Measurements from ENCODE around the gene RERE.

Gene RERE

GRCh38 chr1:8739377-8739776 lies 78.1 kb downstream of the RERE start:
- H3K4ac ChIP-seq (ENCODE audit: low read length): no peak overlapping the region
- WGBS, 2 donors (ENCODE audit: extremely low coverage in 2 of 2, insufficient read length in 2 of 2, insufficient replicate concordance in 1 of 2): no CpG with 5 or more reads among the region's 4 CpGs
- no peak for DNase-seq (ENCODE audit: low spot score)

DNA sequence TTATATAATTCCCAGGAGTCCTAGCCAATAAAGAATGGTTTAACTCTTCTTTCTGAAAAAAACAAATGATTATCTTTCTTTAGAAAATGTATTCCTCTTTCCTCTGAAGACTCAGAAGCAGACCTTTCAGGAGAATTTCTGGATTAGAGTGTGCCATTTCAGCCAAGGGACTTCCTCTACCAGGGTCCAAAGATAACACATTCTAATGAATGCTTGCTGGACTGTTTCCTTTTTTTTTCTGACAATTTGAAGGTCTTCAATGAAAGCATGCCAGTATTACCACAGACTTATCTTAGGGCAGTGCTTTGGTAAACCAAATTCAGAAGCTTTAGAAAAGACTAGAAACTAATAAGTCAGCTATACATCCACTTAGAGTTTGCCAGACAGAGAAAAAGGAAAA lies 80.5 kb downstream of the RERE start:
- no peak overlapping the region for H2BK15ac ChIP-seq (ENCODE audit: low read length)
- no peak overlapping the region for H2AFZ ChIP-seq (ENCODE audit: low read length)
- no peak overlapping the region for H3K18ac ChIP-seq (ENCODE audit: low read length)
- peaks cover 8 to 12% of the 10 kb centered on the region in 2 donors for H3K36me3 ChIP-seq (replicated peaks in 1 of 2; ENCODE audit: control insufficient read depth in 2 of 2, insufficient read depth in 2 of 2, low read length in 2 of 2)
- H2AK5ac ChIP-seq (ENCODE audit: low read depth, low read length): no peak overlapping the region
- H3K79me1 ChIP-seq (ENCODE audit: low read depth, low read length): peaks cover 6% of the 10 kb centered on the region
- H4K8ac ChIP-seq (ENCODE audit: low read depth, low read length): no peak overlapping the region
- H3K9me3 ChIP-seq (replicated peaks in 1 of 2; ENCODE audit: control insufficient read depth in 2 of 2, insufficient read depth in 1 of 2, low read depth in 1 of 2, low read length in 2 of 2): peaks cover 13 to 56% of the 10 kb centered on the region in 2 donors
- H3K4ac ChIP-seq (ENCODE audit: low read length): no peak overlapping the region
- H3K4me3 ChIP-seq (ENCODE audit: low read length in 2 of 2): no peak overlapping the region
- H2BK5ac ChIP-seq (ENCODE audit: low read length): no peak overlapping the region
- H3K27ac ChIP-seq (replicated peaks; ENCODE audit: low read length): no peak overlapping the region
- H2BK12ac ChIP-seq (ENCODE audit: low read length): no peak overlapping the region
- H3K4me1 ChIP-seq (ENCODE audit: control insufficient read depth in 2 of 2, insufficient read depth in 1 of 2, low read depth in 1 of 2, low read length in 2 of 2): no peaks in the 10 kb centered on the region
- no peak overlapping the region for H3K9ac ChIP-seq (ENCODE audit: low read depth, low read length, poor library complexity)
- H3K23ac ChIP-seq (ENCODE audit: low read depth, low read length, poor library complexity): no peak overlapping the region
- no peaks in the 10 kb centered on the region for H3K27me3 ChIP-seq (ENCODE audit: control insufficient read depth in 3 of 3, insufficient read depth in 3 of 3, low read depth in 1 of 3, low read length in 3 of 3)
- no peak overlapping the region for H3K14ac ChIP-seq (ENCODE audit: low read length)
- DNase-seq (ENCODE audit: low spot score): no peak
- no peak overlapping the region for H2BK120ac ChIP-seq (ENCODE audit: low read depth, low read length)
- H3K4me2 ChIP-seq (ENCODE audit: insufficient read depth, low read length, poor library complexity, severe bottlenecking): no peak overlapping the region
- no peak overlapping the region for H4K91ac ChIP-seq (ENCODE audit: low read depth, low read length, poor library complexity)

More at GRCh38 chr1:8739377-8739776, 78.1 kb downstream of the RERE start:
- H2BK12ac ChIP-seq (ENCODE audit: low read length): no peak overlapping the region
- no peak overlapping the region for H3K23ac ChIP-seq (ENCODE audit: low read depth, low read length, poor library complexity)
- H4K8ac ChIP-seq (ENCODE audit: low read depth, low read length): no peak overlapping the region
- no peak overlapping the region for H2BK15ac ChIP-seq (ENCODE audit: low read length)
- no peaks in the 10 kb centered on the region for H3K27me3 ChIP-seq (ENCODE audit: control insufficient read depth in 3 of 3, insufficient read depth in 3 of 3, low read depth in 1 of 3, low read length in 3 of 3)
- no peak overlapping the region for H3K4me2 ChIP-seq (ENCODE audit: insufficient read depth, low read length, poor library complexity, severe bottlenecking)
- no peak overlapping the region for H2BK5ac ChIP-seq (ENCODE audit: low read length)
- H3K4me3 ChIP-seq (ENCODE audit: low read length in 2 of 2): no peak overlapping the region
- no peak overlapping the region for H2BK120ac ChIP-seq (ENCODE audit: low read depth, low read length)
- H3K14ac ChIP-seq (ENCODE audit: low read length): no peak overlapping the region
- no peak overlapping the region for H2AFZ ChIP-seq (ENCODE audit: low read length)
- peaks cover 6% of the 10 kb centered on the region for H3K79me1 ChIP-seq (ENCODE audit: low read depth, low read length)
- H3K36me3 ChIP-seq (replicated peaks in 1 of 2; ENCODE audit: control insufficient read depth in 2 of 2, insufficient read depth in 2 of 2, low read length in 2 of 2): peaks cover 8 to 12% of the 10 kb centered on the region in 2 donors
- no peak overlapping the region for H3K18ac ChIP-seq (ENCODE audit: low read length)
- no peak overlapping the region for H3K9ac ChIP-seq (ENCODE audit: low read depth, low read length, poor library complexity)
- H3K27ac ChIP-seq (replicated peaks; ENCODE audit: low read length): no peak overlapping the region
- H3K9me3 ChIP-seq (replicated peaks in 1 of 2; ENCODE audit: control insufficient read depth in 2 of 2, insufficient read depth in 1 of 2, low read depth in 1 of 2, low read length in 2 of 2): peaks cover 10 to 45% of the 10 kb centered on the region in 2 donors
- no peak overlapping the region for H4K91ac ChIP-seq (ENCODE audit: low read depth, low read length, poor library complexity)
- H3K4me1 ChIP-seq (ENCODE audit: control insufficient read depth in 2 of 2, insufficient read depth in 1 of 2, low read depth in 1 of 2, low read length in 2 of 2): no peaks in the 10 kb centered on the region
- H2AK5ac ChIP-seq (ENCODE audit: low read depth, low read length): no peak overlapping the region

DNA sequence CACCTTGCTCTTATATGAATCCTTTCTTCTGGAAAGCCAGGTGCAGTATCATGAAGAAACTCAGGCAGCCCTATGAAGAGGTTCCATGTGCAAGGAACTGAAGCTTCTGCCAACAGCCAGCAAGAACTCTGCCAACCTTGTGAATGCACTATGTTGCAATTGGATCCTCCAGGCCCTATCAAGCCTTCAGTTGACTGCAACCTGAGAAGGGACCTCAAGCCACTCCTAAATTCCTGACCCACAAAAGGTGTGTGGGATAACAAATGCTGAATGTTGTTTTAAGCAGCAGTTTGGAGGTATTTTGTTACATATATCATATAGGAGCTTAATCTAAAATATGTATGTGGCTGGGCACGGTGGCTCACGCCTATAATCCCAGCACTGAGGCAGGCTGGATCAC lies 84.0 kb downstream of the RERE start:
- no peak overlapping the region for H2BK5ac ChIP-seq (ENCODE audit: low read length)
- H3K23ac ChIP-seq (ENCODE audit: low read depth, low read length, poor library complexity): no peak overlapping the region
- DNase-seq (ENCODE audit: low spot score): no peak
- H4K8ac ChIP-seq (ENCODE audit: low read depth, low read length): no peak overlapping the region
- H3K27me3 ChIP-seq (ENCODE audit: control insufficient read depth in 3 of 3, insufficient read depth in 3 of 3, low read depth in 1 of 3, low read length in 3 of 3): no peaks in the 10 kb centered on the region
- H3K79me1 ChIP-seq (ENCODE audit: low read depth, low read length): peaks cover 7% of the 10 kb centered on the region
- H3K4me2 ChIP-seq (ENCODE audit: insufficient read depth, low read length, poor library complexity, severe bottlenecking): no peak overlapping the region
- no peaks in the 10 kb centered on the region for H3K4me1 ChIP-seq (ENCODE audit: control insufficient read depth in 2 of 2, insufficient read depth in 1 of 2, low read depth in 1 of 2, low read length in 2 of 2)
- H2BK15ac ChIP-seq (ENCODE audit: low read length): no peak overlapping the region
- H3K4me3 ChIP-seq (ENCODE audit: low read length in 2 of 2): no peak overlapping the region
- no peak overlapping the region for H2AK5ac ChIP-seq (ENCODE audit: low read depth, low read length)
- H3K14ac ChIP-seq (ENCODE audit: low read length): no peak overlapping the region
- no peak overlapping the region for H2BK12ac ChIP-seq (ENCODE audit: low read length)
- H3K4ac ChIP-seq (ENCODE audit: low read length): no peak overlapping the region
- WGBS, 2 donors (ENCODE audit: extremely low coverage in 2 of 2, insufficient read length in 2 of 2, insufficient replicate concordance in 1 of 2): no CpG with 5 or more reads among the region's 2 CpGs
- no peak overlapping the region for H2BK120ac ChIP-seq (ENCODE audit: low read depth, low read length)
- no peak overlapping the region for H3K27ac ChIP-seq (replicated peaks; ENCODE audit: low read length)
- peaks cover 2 to 4% of the 10 kb centered on the region in 2 donors for H3K36me3 ChIP-seq (replicated peaks in 1 of 2; ENCODE audit: control insufficient read depth in 2 of 2, insufficient read depth in 2 of 2, low read length in 2 of 2)
- H2AFZ ChIP-seq (ENCODE audit: low read length): no peak overlapping the region
- peaks cover 6 to 43% of the 10 kb centered on the region in 2 donors for H3K9me3 ChIP-seq (replicated peaks in 1 of 2; ENCODE audit: control insufficient read depth in 2 of 2, insufficient read depth in 1 of 2, low read depth in 1 of 2, low read length in 2 of 2)
- H4K91ac ChIP-seq (ENCODE audit: low read depth, low read length, poor library complexity): no peak overlapping the region
- H3K18ac ChIP-seq (ENCODE audit: low read length): no peak overlapping the region
- H3K9ac ChIP-seq (ENCODE audit: low read depth, low read length, poor library complexity): no peak overlapping the region

DNA sequence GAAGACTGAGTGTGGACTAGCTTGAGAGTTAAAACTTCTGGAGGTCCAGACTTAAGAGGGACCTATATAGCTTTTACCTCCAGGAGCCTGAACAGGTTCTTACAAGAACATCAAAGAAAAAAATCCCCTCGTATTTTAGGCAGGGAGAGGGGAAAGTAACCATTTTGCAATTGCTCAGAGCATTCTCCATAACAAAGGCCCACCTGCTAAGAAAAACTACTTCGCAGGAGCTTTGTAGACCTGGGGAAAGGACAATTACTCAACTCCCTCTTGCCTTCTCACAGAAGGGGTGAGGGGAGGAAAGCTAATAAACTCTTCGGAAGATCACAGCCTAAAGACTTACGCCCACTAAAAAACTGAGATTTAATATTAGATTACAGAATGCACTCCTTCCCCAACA lies 86.3 kb downstream of the RERE start:
- H3K18ac ChIP-seq (ENCODE audit: low read length): no peak overlapping the region
- H3K14ac ChIP-seq (ENCODE audit: low read length): no peak overlapping the region
- no peak overlapping the region for H3K23ac ChIP-seq (ENCODE audit: low read depth, low read length, poor library complexity)
- no peak overlapping the region for H2BK120ac ChIP-seq (ENCODE audit: low read depth, low read length)
- H3K27ac ChIP-seq (replicated peaks; ENCODE audit: low read length): no peak overlapping the region
- H3K9me3 ChIP-seq (replicated peaks in 1 of 2; ENCODE audit: control insufficient read depth in 2 of 2, insufficient read depth in 1 of 2, low read depth in 1 of 2, low read length in 2 of 2): peaks cover 4 to 32% of the 10 kb centered on the region in 2 donors
- H4K8ac ChIP-seq (ENCODE audit: low read depth, low read length): no peak overlapping the region
- H3K4me3 ChIP-seq (ENCODE audit: low read length in 2 of 2): no peak overlapping the region
- peaks cover 0 to 2% of the 10 kb centered on the region in 2 donors for H3K4me1 ChIP-seq (ENCODE audit: control insufficient read depth in 2 of 2, insufficient read depth in 1 of 2, low read depth in 1 of 2, low read length in 2 of 2)
- peaks cover 0 to 4% of the 10 kb centered on the region in 2 donors for H3K36me3 ChIP-seq (replicated peaks in 1 of 2; ENCODE audit: control insufficient read depth in 2 of 2, insufficient read depth in 2 of 2, low read length in 2 of 2)
- DNase-seq (ENCODE audit: low spot score): no peak
- H4K91ac ChIP-seq (ENCODE audit: low read depth, low read length, poor library complexity): no peak overlapping the region
- peaks cover 4% of the 10 kb centered on the region for H3K79me1 ChIP-seq (ENCODE audit: low read depth, low read length)
- WGBS, 2 donors (ENCODE audit: extremely low coverage in 2 of 2, insufficient read length in 2 of 2, insufficient replicate concordance in 1 of 2): no CpG with 5 or more reads among the region's 4 CpGs
- H3K27me3 ChIP-seq (ENCODE audit: control insufficient read depth in 3 of 3, insufficient read depth in 3 of 3, low read depth in 1 of 3, low read length in 3 of 3): no peaks in the 10 kb centered on the region
- no peak overlapping the region for H3K9ac ChIP-seq (ENCODE audit: low read depth, low read length, poor library complexity)
- H2AFZ ChIP-seq (ENCODE audit: low read length): no peak overlapping the region
- no peak overlapping the region for H3K4me2 ChIP-seq (ENCODE audit: insufficient read depth, low read length, poor library complexity, severe bottlenecking)
- H3K4ac ChIP-seq (ENCODE audit: low read length): no peak overlapping the region
- H2BK15ac ChIP-seq (ENCODE audit: low read length): no peak overlapping the region
- H2BK5ac ChIP-seq (ENCODE audit: low read length): no peak overlapping the region
- H2BK12ac ChIP-seq (ENCODE audit: low read length): no peak overlapping the region
- H2AK5ac ChIP-seq (ENCODE audit: low read depth, low read length): no peak overlapping the region

Measured in neuronal stem cell (in vitro differentiated cells).